Measurements from ENCODE around the gene THSD7A. TPM values are rescaled to one million over a fixed set of nuclear protein-coding genes. Genes with fewer than 3 reads are reported as not detected.

THSD7A gene
- total and polyA plus RNA-seq, 9 of the 15 experiments (the other 6 are each of a cell fraction or from before 2014, with no cell fraction given), result 0.01 to 0.02 TPM; not detected in 7

DNA sequence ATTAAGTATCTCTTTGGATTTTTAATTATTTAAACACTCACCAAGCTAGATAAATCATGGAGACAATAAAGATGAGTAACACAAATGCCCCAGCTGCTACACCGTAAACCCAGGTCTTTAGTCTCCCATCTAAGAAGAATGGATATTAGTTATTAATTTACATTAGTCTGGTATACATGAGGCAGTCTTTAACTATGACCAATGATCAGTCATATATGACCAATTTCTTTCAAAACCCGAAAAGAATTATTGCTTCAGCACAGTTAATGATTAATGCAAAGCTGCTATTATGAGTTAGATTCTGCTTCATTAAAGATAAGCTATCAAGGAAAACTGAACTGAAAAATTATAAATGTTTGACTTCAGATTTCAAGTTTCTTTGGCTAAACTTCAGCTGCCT lies 455.5 kb downstream of the THSD7A start:
- Histone ChIP-seq H3K9me1 (ENCODE audit: control insufficient read depth, insufficient read depth, low read length) (no peaks in the 10 kb centered on the region), H3K27ac (ENCODE audit: extremely low read depth, low read depth, low read length) (no peak overlapping the region), H3K9me3 (replicated peaks; ENCODE audit: control insufficient read depth, insufficient read depth, low read depth, low read length) (no peaks in the 10 kb centered on the region), H3K4me1 (replicated peaks in 1 of 2; ENCODE audit: control insufficient read depth in 2 of 2, insufficient read depth in 2 of 2, low read length in 2 of 2) (no peaks in the 10 kb centered on the region), H3K4me2 (ENCODE audit: insufficient read depth, low read length) (no peak overlapping the region), H3K79me2 (ENCODE audit: control insufficient read depth, insufficient read depth, low read length) (no peaks in the 10 kb centered on the region), H4K20me1 (replicated peaks; ENCODE audit: control insufficient read depth, insufficient read depth, low read length) (no peaks in the 10 kb centered on the region), H3K27me3 (ENCODE audit: control insufficient read depth in 2 of 2, insufficient read depth in 2 of 2, low read length in 2 of 2) (no peaks in the 10 kb centered on the region), H3K36me3 (ENCODE audit: control insufficient read depth, insufficient read depth, low read length) (no peaks in the 10 kb centered on the region), H3K4me3 (no peak overlapping the region), H2AFZ (ENCODE audit: low read depth, low read length) (no peak overlapping the region), H3K9ac (ENCODE audit: insufficient read depth in 1 of 2, low read depth in 2 of 2, low read length in 2 of 2) (no peak overlapping the region)
- in situ Hi-C loops (cut with MboI) (no loop called here), intact Hi-C loops (cut with micrococcal nuclease) (no loop called here)
- ATAC-seq (no peak), FAIRE-seq (no peak), DNase-seq (ENCODE audit: extremely low read depth in 1 of 4, low spot score in 3 of 4) (no peak)
- no peak for TF ChIP-seq RBM34 (IDR thresholded peaks at IDR 0.05; ENCODE audit: borderline replicate concordance, insufficient read depth, low read length)
- no peak for TF ChIP-seq KLF13 (tag; IDR thresholded peaks at IDR 0.05; ENCODE audit: borderline replicate concordance, low read depth)
- TF ChIP-seq CEBPB (tag; IDR thresholded peaks at IDR 0.05), result no peak
- TF ChIP-seq KAT2B (IDR thresholded peaks at IDR 0.05; ENCODE audit: low read depth, low read length), result no peak
- no peak for TF ChIP-seq ZNF324 (CRISPR knock-in tag; IDR thresholded peaks at IDR 0.05)
- no peak for TF ChIP-seq FOXK2 (conservative IDR thresholded peaks at IDR 0.05 in 1 of 2, IDR thresholded peaks at IDR 0.05 in 1 of 2; ENCODE audit: low read depth in 2 of 2)
- no peak for TF ChIP-seq ZNF384 (IDR thresholded peaks at IDR 0.05; ENCODE audit: low read depth, low read length)
- TF ChIP-seq, protein P1, sequence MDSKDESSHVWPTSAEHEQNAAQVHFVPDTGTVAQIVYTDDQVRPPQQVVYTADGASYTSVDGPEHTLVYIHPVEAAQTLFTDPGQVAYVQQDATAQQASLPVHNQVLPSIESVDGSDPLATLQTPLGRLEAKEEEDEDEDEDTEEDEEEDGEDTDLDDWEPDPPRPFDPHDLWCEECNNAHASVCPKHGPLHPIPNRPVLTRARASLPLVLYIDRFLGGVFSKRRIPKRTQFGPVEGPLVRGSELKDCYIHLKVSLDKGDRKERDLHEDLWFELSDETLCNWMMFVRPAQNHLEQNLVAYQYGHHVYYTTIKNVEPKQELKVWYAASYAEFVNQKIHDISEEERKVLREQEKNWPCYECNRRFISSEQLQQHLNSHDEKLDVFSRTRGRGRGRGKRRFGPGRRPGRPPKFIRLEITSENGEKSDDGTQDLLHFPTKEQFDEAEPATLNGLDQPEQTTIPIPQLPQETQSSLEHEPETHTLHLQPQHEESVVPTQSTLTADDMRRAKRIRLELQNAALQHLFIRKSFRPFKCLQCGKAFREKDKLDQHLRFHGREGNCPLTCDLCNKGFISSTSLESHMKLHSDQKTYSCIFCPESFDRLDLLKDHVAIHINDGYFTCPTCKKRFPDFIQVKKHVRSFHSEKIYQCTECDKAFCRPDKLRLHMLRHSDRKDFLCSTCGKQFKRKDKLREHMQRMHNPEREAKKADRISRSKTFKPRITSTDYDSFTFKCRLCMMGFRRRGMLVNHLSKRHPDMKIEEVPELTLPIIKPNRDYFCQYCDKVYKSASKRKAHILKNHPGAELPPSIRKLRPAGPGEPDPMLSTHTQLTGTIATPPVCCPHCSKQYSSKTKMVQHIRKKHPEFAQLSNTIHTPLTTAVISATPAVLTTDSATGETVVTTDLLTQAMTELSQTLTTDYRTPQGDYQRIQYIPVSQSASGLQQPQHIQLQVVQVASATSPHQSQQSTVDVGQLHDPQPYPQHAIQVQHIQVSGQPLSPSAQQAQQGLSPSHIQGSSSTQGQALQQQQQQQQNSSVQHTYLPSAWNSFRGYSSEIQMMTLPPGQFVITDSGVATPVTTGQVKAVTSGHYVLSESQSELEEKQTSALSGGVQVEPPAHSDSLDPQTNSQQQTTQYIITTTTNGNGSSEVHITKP (IDR thresholded peaks at IDR 0.05; ENCODE audit: partially characterized antibody), result no peak
- TF ChIP-seq, protein P2, sequence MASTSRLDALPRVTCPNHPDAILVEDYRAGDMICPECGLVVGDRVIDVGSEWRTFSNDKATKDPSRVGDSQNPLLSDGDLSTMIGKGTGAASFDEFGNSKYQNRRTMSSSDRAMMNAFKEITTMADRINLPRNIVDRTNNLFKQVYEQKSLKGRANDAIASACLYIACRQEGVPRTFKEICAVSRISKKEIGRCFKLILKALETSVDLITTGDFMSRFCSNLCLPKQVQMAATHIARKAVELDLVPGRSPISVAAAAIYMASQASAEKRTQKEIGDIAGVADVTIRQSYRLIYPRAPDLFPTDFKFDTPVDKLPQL (IDR thresholded peaks at IDR 0.05; ENCODE audit: extremely low read depth, insufficient read length), result no peak
- TF ChIP-seq ZNF175 (CRISPR knock-in tag; IDR thresholded peaks at IDR 0.05; ENCODE audit: low read depth), result no peak
- TF ChIP-seq FOXJ3 (CRISPR knock-in tag; IDR thresholded peaks at IDR 0.05), result no peak
- TF ChIP-seq HSF4 (CRISPR knock-in tag; IDR thresholded peaks at IDR 0.05; ENCODE audit: borderline replicate concordance), result no peak
- TF ChIP-seq, protein P3, sequence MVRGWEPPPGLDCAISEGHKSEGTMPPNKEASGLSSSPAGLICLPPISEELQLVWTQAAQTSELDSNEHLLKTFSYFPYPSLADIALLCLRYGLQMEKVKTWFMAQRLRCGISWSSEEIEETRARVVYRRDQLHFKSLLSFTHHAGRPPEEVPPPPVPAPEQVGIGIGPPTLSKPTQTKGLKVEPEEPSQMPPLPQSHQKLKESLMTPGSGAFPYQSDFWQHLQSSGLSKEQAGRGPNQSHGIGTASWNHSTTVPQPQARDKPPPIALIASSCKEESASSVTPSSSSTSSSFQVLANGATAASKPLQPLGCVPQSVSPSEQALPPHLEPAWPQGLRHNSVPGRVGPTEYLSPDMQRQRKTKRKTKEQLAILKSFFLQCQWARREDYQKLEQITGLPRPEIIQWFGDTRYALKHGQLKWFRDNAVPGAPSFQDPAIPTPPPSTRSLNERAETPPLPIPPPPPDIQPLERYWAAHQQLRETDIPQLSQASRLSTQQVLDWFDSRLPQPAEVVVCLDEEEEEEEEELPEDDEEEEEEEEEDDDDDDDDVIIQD (CRISPR knock-in tag; IDR thresholded peaks at IDR 0.05), result no peak
- no peak for TF ChIP-seq PHB2 (IDR thresholded peaks at IDR 0.05; ENCODE audit: low read depth)
- TF ChIP-seq CBX8 (IDR thresholded peaks at IDR 0.05; ENCODE audit: borderline replicate concordance, extremely low read depth, low read depth, low read length, poor library complexity, severe bottlenecking), result no peak
- WGBS (ENCODE audit: insufficient coverage, low coverage, missing lambda C conversion rate), result 0% methylated on average over 2 of the region's 2 CpGs
- CTCF ChIA-PET (ENCODE audit: low intra/inter-chr PET ratio), result no interaction called here
- POLR2A ChIA-PET, result no interaction called here
- no TSS peak for BruUV-seq (replicated peaks)
